Inflammatory macrophage (primary cell): ENCODE measurements around the gene GPR183.
A peak's percentile ranks its signal among the peaks of the same experiment; 100 is the strongest.

Experiments used
- DNase-seq, 2 donors: peaks; one replicate each; pipeline ENCODE4 v3.0.0-alpha.2; 2020 to 2022

GPR183 gene

GRCh38 chr13:99290894-99291293 is 16.3 kb downstream of the GPR183 start:
- DNase-seq, result no peak

- no peak for DNase-seq
Measured at GRCh38 chr13:99289674-99290337, 17.4 kb downstream of the GPR183 start.

- peak; percentile 41 for DNase-seq
Measured at GRCh38 chr13:99289271-99289670, 17.9 kb downstream of the GPR183 start.

GRCh38 chr13:99288089-99288488 is 19.1 kb downstream of the GPR183 start:
- DNase-seq, result peak; percentile 38 to 52

- DNase-seq, result no peak
Measured at GRCh38 chr13:99287551-99287950, 19.6 kb downstream of the GPR183 start.

GRCh38 chr13:99285432-99286182 is 21.6 kb downstream of the GPR183 start:
- DNase-seq, result no peak

GRCh38 chr13:99282264-99283231 is 24.7 kb downstream of the GPR183 start:
- DNase-seq, result peak in 1 of 2 donors; percentile 64

- DNase-seq, result peak; percentile 87 to 97
Measured at GRCh38 chr13:99281811-99282263, 25.4 kb downstream of the GPR183 start.

GRCh38 chr13:99280166-99280565 is 27.0 kb downstream of the GPR183 start:
- peak; percentile 72 to 92 for DNase-seq

GRCh38 chr13:99279637-99280036 is 27.6 kb downstream of the GPR183 start:
- DNase-seq, result peak in 1 of 2 donors; percentile 18

GRCh38 chr13:99278843-99279242 is 28.4 kb downstream of the GPR183 start:
- DNase-seq, result no peak

GRCh38 chr13:99278200-99278599 is 29.0 kb downstream of the GPR183 start:
- DNase-seq, result peak; percentile 46 to 54

GRCh38 chr13:99277629-99278028 is 29.6 kb downstream of the GPR183 start:
- peak; percentile 91 to 94 for DNase-seq

GRCh38 chr13:99276706-99277105 is 30.5 kb downstream of the GPR183 start:
- peak in 1 of 2 donors; percentile 24 for DNase-seq

- DNase-seq, result no peak
Measured at GRCh38 chr13:99275093-99275469, 32.1 kb downstream of the GPR183 start.

- DNase-seq, result no peak
Measured at GRCh38 chr13:99273128-99273527, 34.1 kb downstream of the GPR183 start.

GRCh38 chr13:99272481-99272880 is 34.7 kb downstream of the GPR183 start:
- DNase-seq, result no peak

- no peak for DNase-seq
Measured at GRCh38 chr13:99271249-99271648, 36.0 kb downstream of the GPR183 start.

GRCh38 chr13:99270518-99270917 is 36.7 kb downstream of the GPR183 start:
- DNase-seq, result peak in 1 of 2 donors; percentile 78

GRCh38 chr13:99269627-99270241 is 37.5 kb downstream of the GPR183 start:
- DNase-seq, result peak; percentile 73 to 83

- DNase-seq, result no peak
Measured at GRCh38 chr13:99268822-99269221, 38.4 kb downstream of the GPR183 start.

- DNase-seq, result no peak
Measured at GRCh38 chr13:99267927-99268326, 39.3 kb downstream of the GPR183 start.
